ENCODE results near the gene BOLA1. TPM values are rescaled to one million over a fixed set of nuclear protein-coding genes. Genes with fewer than 3 reads are reported as not detected.
A peak's percentile ranks its signal among the peaks of the same experiment; 100 is the strongest.
"Not testable (repeated sequence)": the region's sequence is repeated elsewhere in the genome, so short reads cannot be mapped to it uniquely, and the experiment has no call there.

BOLA1 gene
- polyA plus RNA-seq, 1 of the 3 experiments (the other 2 are of a cell fraction) = 24.6 TPM

- TF ChIP-seq IRF3 (IDR thresholded peaks at IDR 0.05; ENCODE audit: low read depth, low read length) (peak; percentile 63; the same call in 1 of the 2 replicates), NRF1 (IDR thresholded peaks at IDR 0.05; ENCODE audit: low read depth, low read length) (no peak), FOXM1 (IDR thresholded peaks at IDR 0.05; ENCODE audit: low read depth) (no peak), YY1 (IDR thresholded peaks at IDR 0.05; ENCODE audit: low read depth) (no peak; the same call in none of the 2 replicates), RAD21 (IDR thresholded peaks at IDR 0.05; ENCODE audit: low read length) (no peak), SIN3A (IDR thresholded peaks at IDR 0.05; ENCODE audit: borderline replicate concordance, low read depth, low read length) (peak; percentile 61), FOSL2 (IDR thresholded peaks at IDR 0.05; ENCODE audit: borderline replicate concordance, low read depth) (no peak), USF2 (IDR thresholded peaks at IDR 0.05; ENCODE audit: borderline replicate concordance, low read depth, low read length) (no peak), RFX5 (IDR thresholded peaks at IDR 0.05; ENCODE audit: low read length) (peak; percentile 60; the same call in 1 of the 2 replicates), EP300 (IDR thresholded peaks at IDR 0.05; ENCODE audit: borderline replicate concordance in 1 of 2, low read depth in 1 of 2, low read length in 1 of 2) (peak in 1 of 2 experiments; percentile 30; a peak in 1 of 4 replicates), EZH2phosphoT487 (IDR thresholded peaks at IDR 0.05; ENCODE audit: borderline replicate concordance, low read depth) (no peak), ELF1 (IDR thresholded peaks at IDR 0.05) (0 out of 2 replicates have a peak, but pooled peaks have one; percentile 5)
These were observed 12.8 kb upstream of the BOLA1 start (continued) for GRCh38 chr1:149886396-149887195.

- H3K9me2 ChIP-seq; DNase-seq; H3K27me3 ChIP-seq (ENCODE audit: insufficient read depth); H3K9me3 ChIP-seq; H2AFZ ChIP-seq (ENCODE audit: low read depth); H3K36me3 ChIP-seq (replicated peaks in 1 of 2; ENCODE audit: control insufficient read depth in 1 of 2, insufficient read depth in 2 of 2, low read length in 1 of 2): not testable (repeated sequence)
- Histone ChIP-seq H3K4me2 (peak overlapping the region; percentile 82), H3K4me3 (ENCODE audit: low read depth in 2 of 2, low read length in 1 of 2) (peak overlapping the region; percentile 73 to 80), H3K9ac (peak overlapping the region; percentile 79), H3F3A (replicated peaks; ENCODE audit: insufficient read depth) (peaks cover 43% of the 10 kb centered on the region), H3K79me2 (ENCODE audit: insufficient read depth) (peaks cover 30% of the 10 kb centered on the region), H3K4me1 (ENCODE audit: control insufficient read depth in 1 of 2, insufficient read depth in 2 of 2, low read depth in 1 of 2, low read length in 1 of 2) (peaks cover 8 to 19% of the 10 kb centered on the region in 2 experiments; a peak in 3 of 4 replicates), H4K20me1 (ENCODE audit: insufficient read depth) (peaks cover 20% of the 10 kb centered on the region; the same call in 1 of the 2 replicates), H3K27ac (ENCODE audit: low read depth in 2 of 2, low read length in 1 of 2) (peak overlapping the region; percentile 98 to 100)
- 0% methylated on average over 13 of the region's 13 CpGs for WGBS (ENCODE audit: low lambda C conversion rate)
- ChIA-PET CTCF (interaction anchor here (1.3 to 3.6 kb wide), 7 partner anchors 41 to 300 kb away, joined by 4 to 33 read pairs (median 6); partner anchors contain the start of gene SF3B4), POLR2A (interaction anchor here (0.6 to 4.4 kb wide), 26 partner anchors 12 to 1493 kb away, joined by 3 to 34 read pairs (median 8); partner anchors contain the start of genes BOLA1, OTUD7B, SF3B4 and SV2A)
- TF ChIP-seq FOXM1 (IDR thresholded peaks at IDR 0.05; ENCODE audit: low read depth) (0 out of 2 replicates have a peak, but pooled peaks have one; percentile 52), POLR2AphosphoS5 (IDR thresholded peaks at IDR 0.05; ENCODE audit: low read depth, low read length) (peak; percentile 15; the same call in 1 of the 2 replicates)
These were observed 12.2 kb upstream of the BOLA1 start for GRCh38 chr1:149887196-149887455.
